ENCODE data around the gene CYTL1.
"Not testable (repeated sequence)": the region's sequence is repeated elsewhere in the genome, so short reads cannot be mapped to it uniquely, and the experiment has no call there.

CYTL1 gene

DNA sequence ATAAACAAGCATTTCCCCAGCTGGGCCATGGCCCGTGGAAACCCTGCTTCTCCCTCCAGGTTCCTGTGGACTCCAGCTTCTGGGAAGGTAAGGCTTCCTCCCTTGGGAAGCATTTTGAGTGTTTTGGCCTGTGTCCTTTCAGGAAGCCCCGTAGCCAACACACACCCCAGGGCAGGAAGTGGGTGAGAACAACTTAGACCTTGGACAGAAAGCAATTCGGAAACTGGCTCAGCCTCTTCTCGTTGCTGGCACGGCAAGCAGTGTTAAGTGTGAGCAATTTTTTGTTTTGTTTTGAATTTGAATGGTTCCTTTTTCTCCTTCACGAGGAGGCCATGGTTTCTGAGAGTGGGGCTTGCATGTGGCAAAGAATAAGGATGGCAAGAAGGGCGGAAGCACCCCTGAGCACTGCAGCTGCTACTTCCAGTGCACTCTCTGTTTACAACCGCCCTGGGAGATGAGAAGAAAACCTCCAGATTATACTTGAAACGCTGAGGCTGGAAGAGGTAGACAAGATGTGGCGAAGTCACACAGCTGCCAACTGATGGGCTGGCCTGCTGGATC, 14.1 kb upstream of the CYTL1 start:
- DNase-seq (ENCODE audit: low read depth) = no peak

DNA sequence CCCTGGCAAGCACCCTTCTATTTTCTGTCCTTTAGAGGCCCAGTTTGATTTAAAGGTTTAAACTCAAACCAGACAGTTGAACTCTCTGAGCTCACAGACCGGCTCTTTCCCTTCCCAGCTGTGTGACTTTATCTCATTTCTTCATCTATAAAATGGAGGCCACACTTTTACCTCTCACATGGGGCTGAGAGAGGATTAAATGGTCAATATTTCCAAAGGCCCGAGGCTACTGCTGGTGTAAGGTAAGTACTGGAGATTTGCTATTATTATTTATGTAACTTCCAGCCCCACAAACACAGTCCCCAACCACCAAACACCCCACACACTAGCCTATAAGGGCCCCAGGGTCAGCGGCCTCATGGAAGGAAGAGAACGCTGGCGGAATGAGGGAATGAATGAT, 13.6 kb upstream of the CYTL1 start:
- no peak for DNase-seq (ENCODE audit: low read depth)

DNA sequence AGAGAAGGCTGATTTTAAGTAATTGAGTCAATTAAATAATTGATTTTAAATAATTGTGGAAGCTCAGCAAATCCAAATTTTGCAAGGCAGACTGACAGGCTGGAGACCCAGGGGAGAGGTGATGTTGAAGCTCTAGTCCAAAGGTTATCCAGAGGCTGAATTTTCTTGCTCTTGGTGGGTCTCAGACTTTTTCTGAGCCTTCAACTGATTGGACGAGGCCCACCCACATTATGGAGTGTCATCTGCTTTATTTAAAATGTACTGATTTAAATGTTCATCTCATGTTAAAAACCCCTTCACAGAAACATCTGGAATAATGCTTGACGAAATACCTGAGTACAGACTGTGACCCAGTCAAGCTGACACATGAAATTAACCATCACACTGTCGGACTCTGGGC, 11.7 kb upstream of the CYTL1 start:
- no peak for DNase-seq (ENCODE audit: low read depth)

DNA sequence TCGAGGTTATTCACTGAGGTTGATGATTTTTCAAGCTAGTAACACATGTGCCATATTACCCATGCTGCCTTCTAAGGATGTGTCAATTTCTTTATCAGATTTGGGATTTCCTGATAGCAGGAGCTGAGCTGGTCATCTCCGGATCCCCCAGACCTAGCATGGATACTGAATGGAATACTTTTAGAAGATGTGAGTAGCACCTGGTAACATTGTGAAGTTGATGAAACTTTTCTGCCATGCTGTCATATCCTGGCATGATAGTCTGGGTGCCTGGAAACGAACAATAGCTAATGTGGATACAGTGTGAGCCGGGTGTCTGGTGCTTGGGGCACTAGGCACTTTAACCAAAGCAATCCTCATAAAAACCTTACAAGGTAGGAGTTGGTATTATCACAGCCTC, 11.0 kb upstream of the CYTL1 start:
- no peak for DNase-seq (ENCODE audit: low read depth)

DNA sequence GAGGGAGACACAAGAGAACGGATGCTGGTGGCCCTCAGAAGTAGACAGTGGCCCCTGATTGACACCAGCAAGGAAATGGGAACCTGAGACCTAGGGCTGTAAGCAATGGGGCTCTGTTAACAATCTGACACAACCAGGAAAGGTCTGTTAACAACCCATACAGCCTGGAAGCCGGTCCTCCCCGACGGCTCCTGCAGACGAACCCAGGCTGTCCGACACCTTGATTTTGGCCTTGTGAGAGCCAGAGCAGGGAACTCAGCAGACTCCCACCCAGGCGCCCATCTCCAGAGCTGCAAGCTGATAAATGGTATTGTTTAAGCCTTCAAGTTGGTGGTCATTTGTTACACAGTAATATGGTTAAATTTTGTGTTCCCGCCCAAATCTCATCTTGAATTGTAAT, 10.2 kb upstream of the CYTL1 start:
- no peak for DNase-seq (ENCODE audit: low read depth)

DNA sequence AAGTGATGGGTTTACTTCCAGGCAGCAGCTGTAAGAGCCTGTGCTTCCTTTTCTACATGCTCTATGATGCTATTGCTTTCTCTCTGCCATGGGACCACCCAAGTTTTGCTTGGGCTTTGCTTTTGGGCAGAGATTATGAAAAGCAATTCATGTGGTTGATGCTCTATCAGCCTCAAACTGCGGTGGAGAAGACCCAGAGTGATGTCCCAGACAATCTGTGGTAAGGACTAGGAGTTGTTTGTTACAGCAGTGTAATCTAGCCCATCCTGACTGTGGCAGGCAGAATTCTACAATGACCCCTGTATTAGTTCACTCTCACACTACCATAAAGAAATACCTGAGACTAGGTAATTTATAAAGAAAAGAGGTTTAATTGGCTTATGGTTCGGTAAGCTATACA, 9.2 kb upstream of the CYTL1 start:
- no peak for DNase-seq (ENCODE audit: low read depth)

DNA sequence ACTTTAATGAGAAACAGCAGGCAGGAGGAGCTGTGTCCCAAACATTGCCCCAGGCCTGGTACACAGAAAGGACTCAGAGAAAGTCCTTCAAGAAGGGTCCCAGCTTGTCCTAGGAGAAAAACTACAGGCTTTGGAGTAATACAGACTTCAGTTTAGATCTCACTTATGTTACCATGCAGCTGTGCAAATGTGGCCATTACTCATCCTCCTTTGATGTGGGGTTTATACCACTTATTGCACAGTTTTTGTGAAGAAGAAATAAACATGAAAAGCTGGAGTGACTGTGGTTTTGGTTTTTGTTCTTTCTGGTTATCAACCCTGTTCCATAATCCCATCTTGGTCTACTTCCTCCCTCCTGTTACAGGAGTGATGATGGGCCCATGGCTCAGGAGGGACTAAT, 8.1 kb upstream of the CYTL1 start:
- no peak for DNase-seq (ENCODE audit: low read depth)

DNA sequence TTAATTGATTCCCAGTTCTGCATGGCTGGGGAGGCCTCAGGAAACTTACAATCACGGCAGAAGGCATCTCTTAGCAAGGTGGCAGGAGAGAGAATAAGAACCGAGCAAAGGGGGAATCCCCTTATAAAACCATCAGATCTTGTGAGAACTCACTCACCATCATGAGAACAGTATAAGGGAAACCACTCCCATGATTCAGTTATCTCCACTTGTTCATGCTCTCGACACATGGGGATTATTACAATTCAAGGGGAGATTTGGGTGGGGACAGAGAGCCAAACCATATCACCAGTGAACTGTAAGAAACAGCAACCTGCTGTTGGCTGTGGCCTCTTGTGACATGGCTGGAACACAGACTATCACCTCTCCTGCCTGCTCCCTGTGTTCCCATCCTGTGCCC, 7.1 kb upstream of the CYTL1 start:
- no peak for DNase-seq (ENCODE audit: low read depth)

DNA sequence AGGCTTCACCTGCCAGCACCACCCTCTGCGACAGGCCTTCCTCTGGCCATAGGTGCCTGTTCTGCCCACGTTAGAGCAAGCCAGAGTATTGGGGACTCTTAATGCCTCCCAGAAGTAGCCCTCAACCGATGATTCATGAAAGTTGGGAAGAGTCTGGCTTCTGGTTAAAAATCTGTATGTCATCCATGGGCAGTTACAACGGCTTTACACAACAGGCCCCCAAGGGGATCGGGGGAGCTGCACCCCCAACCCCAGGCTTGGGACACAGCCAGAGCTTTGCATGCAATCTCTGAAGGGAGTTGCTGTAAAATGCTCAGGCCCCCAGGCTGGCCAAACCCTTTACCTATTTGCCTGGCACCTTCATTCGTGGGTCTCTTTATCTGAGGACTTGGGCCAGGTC, 5.4 kb upstream of the CYTL1 start:
- DNase-seq (ENCODE audit: low read depth) = no peak

DNA sequence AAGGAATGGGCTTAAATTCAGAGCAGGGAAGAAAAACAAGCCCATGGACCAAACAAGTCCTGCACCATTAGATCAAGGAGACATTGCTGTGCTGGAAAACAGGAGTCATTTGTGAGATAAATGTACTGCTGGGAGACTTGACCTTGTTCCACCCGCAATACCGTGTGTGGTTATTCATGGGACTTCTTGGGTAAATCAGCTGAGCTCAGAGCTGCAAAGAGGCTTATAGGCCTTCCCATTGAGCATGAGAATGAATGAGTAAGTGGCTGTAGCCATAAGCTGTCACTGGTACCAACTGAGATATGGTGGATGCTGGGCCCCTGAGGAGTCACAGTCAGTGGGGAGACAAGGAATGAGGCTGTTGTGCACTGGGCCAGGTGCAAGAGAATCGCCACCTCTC, 2.3 kb upstream of the CYTL1 start:
- DNase-seq (ENCODE audit: low read depth) = no peak

DNA sequence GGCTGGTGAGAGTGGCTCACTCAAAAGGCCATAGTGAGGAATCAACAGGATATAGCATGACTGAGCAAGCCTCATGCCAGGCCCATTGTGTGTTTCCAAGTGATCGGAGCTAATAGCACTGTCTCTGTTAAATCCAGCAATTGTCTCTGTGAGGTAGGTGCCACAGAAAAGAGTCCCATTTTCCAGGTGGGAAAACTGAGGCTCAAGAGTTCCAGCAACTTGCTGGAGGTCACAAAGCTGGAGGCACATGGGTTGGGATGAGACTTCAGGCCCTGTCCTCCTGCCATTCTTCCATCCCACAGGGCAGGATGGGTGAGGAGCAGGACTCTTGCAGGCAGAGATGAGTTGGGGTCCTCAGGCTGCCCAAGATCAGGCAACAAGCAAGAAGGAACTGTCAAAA, 1.1 kb upstream of the CYTL1 start:
- no peak for DNase-seq (ENCODE audit: low read depth)

DNA sequence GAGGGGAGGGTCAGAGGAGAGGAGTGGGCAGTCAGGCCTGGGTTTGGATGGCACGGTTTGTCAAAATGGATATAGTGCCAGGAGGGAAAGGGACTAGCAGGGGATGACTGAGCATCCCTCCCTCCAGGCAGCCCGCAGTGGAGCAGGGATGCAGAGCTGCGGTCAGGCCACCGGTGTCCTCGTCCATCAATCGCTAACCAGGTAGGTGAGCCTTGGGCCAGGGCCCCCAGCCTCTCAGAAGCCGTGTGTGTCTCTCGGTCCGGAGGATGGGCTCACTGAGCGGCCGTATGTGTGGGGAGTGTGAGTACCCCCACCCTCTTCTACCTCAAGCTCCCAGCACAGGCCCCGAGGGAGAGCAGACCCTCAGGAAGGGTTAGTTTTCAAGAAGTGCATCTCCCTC, 538 bp upstream of the CYTL1 start:
- no peak for DNase-seq (ENCODE audit: low read depth)

DNA sequence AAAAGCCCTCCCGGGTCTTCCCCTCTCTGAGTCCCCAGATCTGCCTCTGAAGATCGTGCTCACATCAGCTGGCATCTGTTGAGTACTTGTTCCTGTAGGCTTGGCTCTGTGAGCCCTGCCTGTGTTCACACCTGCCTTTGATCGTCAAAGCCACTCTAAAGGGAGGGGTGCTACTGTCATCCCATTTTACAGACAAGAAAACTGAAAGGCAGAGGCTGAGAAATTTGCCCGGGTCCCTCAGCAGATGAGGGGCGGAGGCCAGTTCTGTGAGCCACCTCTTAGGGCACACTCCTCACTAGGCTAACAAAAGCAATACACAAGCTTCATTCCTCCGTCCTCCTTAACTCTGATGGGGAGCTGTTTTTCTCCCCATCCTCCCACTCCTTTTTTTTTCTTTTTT, 655 bp downstream of the CYTL1 start:
- no peak for DNase-seq (ENCODE audit: low read depth)

DNA sequence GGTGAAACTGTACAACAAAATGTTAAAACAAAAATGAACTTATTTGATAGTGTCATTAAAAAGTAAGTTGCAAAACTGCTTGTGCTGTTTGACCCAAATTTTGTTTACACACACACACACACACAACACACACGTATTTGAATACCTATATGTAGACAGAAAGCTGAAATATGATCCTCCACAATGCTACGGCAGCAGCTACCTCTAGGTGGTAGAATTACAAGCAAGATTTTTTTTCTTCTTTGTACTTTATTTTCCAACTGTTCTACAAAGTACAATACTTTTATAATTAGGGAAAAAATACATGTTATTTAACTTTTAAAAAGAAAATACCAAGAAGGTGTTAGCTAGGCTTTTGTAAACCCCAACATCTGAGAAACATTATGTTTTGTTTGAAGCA, 1.2 kb downstream of the CYTL1 start:
- no peak for DNase-seq (ENCODE audit: low read depth)

DNA sequence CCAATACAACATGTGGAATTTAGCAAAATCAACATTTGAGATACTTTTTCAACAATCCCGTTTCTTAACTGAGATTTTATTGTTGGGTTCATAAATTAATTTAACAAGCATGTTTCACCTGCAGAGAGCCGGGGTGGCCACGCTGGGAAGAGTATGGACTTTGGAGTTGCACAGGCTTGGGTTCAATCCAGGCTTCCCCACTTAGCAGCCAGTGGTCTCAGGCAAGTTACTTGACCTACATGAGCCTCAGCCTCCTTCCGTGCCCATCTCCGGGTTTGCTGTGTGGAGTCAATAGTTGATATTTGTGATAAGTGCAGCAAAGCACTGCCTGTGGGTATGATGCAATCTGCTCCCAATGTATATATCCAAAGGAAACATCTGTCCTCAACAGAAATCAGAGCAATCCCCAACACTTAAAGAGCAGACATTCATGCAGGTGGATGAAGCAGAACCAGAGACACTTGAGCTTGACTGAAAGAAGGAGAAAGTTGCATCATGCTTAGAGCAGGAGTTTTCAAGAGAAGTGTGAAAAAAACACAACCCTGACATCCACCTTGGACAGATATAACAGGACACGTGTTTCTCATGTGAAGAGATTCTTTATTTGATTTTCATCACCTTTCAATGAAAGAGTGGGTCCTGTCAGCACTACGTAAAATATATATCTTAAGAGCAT, 5.1 kb downstream of the CYTL1 start:
- DNase-seq (ENCODE audit: low read depth) = no peak

DNA sequence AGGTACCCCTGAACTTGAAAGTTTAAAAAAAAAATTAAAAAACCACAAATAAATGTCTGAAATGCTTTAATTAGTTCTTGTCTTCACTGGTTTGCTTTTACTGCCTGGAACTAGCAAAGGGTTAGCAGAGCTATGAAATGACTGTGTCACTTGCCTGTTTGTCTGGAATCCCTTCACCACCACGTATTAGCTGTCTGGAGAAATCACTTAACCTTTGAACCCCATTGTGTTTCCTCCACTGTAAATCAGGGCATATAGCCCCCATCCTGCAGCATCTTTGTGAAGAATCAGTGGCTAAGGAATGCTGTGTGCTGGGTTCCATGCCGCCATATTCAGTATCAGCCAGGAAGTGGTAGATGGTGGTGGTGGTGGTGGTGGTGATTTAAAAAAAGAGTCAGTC, 6.3 kb downstream of the CYTL1 start:
- no peak for DNase-seq (ENCODE audit: low read depth)

DNA sequence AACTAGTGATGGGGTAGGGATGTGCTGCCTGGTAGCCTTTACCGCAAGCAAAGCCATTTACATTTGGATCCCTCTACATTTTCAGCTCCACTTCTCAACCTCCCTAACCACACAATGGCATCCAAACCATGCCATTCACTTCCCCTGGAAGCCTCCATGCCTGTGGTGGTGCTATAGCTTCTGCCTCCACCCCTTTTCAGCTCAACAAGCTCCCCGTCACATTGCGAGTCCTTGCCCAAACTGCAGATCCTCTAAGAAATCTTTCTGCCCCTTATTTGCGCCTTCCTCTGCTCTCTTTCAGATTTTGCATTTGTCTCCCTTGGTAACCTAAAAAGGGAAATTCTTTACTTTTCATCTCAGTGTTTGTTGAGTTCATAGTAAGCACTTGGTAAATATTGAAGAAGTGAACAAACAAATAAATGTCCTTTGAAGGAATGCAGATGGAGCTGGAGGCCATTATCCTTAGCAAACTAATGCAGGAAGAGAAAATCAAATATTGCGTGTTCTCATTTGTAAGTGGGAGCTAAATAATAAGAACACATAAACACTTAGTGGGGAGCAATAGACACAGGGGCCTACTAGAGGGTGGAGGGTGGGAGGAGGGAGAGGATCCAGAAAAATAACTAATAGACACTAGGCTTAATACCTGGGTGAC, 6.9 kb downstream of the CYTL1 start:
- DNase-seq (ENCODE audit: low read depth) = no peak

DNA sequence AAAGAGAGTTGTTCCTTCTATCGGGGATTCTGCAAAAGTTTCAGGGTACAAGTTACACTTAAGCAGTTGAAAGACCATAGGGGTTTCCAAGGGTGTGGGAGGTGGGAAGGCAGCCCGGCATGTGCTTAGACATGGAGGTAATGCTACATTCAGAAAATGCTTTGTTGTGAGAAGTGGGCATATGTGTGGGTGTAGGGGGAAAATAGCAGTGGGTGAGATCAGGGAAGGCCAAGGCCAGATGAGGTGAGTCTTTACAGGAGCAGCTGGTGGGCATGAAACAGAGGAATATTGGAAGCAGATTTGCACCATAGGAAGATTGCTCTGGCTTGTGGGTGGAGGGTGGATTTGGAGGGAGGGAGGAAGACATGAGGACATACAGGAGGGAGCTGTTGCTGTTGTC, 8.3 kb downstream of the CYTL1 start:
- DNase-seq (ENCODE audit: low read depth) = no peak

DNA sequence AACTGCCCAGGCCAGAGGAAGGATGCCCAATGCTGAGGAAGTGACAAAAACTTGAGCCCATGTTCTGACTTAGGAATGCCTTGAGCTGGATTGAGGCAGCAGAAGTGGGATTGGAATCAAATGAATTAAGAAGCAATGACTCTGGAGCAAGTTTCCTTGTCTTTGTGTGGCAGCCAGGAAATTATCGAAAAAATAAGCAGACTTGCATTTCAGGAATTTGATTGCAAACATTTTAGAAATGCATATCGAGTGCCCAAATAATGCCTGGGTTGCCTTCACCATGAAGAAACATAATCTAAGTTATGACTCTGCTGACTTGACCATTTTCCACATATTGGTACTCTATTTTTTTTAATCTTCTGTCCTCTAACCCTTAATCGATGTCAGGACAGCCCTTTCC, 9.5 kb downstream of the CYTL1 start:
- no peak for DNase-seq (ENCODE audit: low read depth)

DNA sequence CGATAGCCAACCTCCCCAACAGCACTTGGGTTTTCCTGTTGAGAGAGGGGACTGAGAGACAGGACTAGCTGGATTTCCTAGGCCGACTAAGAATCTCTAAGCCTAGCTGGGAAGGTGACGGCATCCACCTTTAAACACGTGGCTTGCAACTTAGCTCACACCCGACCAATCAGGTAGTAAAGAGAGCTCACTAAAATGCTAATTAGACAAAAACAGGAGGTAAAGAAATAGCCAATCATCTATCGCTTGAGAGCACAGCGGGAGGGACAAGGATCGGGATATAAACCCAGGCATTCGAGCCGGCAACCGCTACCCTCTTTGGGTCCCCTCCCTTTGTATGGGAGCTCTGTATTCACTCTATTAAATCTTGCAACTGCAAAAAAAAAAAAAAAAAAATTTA, 12.3 kb downstream of the CYTL1 start:
- not testable (repeated sequence) for DNase-seq (ENCODE audit: low read depth)

DNA sequence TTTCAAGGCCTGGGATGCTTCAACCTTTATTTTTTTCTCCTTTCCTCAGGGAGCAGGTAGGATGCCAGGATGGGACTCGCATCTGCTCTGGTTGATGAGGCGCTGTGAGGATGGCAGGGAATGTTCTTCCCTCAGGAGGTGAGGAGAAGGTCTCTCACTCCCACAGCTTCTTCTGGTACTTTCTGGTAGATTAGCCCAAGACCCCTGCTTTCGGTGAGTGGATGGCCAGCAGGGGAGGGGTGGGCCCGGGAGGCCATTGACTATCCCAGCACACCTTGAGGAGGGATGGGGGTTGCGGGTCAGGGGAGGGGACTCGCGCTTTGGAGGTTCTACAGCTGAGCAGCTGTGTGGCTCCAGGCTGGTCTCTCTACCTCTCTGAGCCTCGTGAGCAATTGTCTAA, 14.8 kb downstream of the CYTL1 start:
- DNase-seq (ENCODE audit: low read depth) = no peak

DNA sequence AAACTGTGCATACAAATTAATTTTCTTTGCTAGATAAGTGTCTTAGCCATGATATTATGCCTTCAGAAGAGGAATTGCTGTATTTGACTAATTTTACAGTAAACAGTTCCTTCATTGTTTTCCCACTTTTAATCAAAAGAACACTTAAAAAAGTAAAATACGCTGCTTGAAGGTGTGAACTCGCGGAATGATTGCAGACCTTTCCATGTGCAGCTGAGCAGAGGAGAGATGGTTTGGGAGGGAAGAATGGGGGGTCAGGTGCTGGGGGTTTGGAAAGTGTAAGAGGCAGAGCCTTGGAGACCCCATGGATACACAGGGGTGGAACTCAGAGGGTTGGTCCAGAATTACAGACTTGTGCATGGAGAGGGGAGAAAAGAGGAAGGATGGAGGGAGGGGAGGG, 15.3 kb downstream of the CYTL1 start:
- DNase-seq (ENCODE audit: low read depth) = no peak

DNA sequence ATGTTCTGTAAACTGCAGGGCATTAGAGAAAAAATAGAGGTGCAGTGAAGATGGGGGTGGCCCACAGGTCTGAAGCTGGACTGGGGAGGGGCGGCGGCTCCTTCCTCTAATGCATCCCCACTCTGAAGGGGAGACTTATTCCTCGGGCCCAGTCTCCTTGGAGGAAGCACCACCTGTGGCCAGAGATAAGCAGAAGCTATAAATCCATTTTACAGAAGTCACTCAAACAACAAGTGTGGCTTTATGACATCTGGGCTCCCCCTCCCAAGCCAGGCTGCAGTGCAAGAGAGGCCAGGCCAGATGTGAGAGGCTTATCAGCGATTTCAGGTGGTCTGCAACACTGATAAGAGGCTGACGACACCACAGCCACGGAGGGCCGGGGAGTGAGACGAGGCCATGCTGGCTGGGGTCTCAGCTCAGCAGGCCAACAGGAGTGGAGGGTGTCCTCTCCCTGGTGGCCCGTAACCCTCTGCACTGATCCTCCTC, 15.8 kb downstream of the CYTL1 start:
- no peak for DNase-seq (ENCODE audit: low read depth)

DNA sequence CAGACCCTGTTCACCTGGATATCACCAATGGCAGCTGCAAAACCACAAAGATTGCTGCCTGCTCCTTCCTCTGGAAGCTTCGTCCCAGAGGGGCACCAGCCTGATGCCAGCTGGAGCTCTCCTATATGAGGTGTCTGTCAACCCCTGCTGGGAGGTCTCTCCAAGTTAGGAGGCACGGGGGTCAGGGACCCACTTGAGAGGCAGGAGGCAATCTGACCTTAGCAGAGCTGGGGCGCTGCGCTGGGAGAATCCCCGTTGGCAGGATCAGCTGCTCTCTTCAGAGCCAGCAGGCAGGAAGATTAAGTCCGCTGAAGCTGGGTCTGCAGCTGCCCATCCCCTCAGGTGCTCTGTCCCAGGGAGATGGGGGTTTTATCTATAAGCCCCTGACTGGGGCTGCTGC, 17.6 kb downstream of the CYTL1 start:
- not testable (repeated sequence) for DNase-seq (ENCODE audit: low read depth)

Data from activated T-cell treated with anti-CD3 and anti-CD28 coated beads for 48 hours (primary cell).